Activated T-cell treated with anti-CD3 and anti-CD28 coated beads, Interleukin-2, amount 50 U/mL, for 4 hours (primary cell): ENCODE measurements around the gene FANCC. TPM values are rescaled to one million over a fixed set of nuclear protein-coding genes. Genes with fewer than 3 reads are reported as not detected.

ENCODE experiments used
- ATAC-seq, 2 donors: fragments of 200-7000 bp; cut with Tn5 transposase; one replicate each; pipeline ENCODE4 v1.10.0; 2021
- DNase-seq: peaks from one replicate; pipeline ENCODE4 v3.0.0-alpha.2; 2020
- H3K27me3 Mint-ChIP-seq: one replicate; pipeline ENCODE4 v1.8.0; 2021; ENCODE audit warnings: low read depth, mixed read lengths
- H3K36me3 Mint-ChIP-seq: one replicate; pipeline ENCODE4 v1.8.0; 2022; ENCODE audit warnings: mixed read lengths; ENCODE audit not compliant: insufficient read depth
- H3K4me1 Mint-ChIP-seq: one replicate; pipeline ENCODE4 v1.8.0; 2021; ENCODE audit warnings: low read depth, mixed read lengths
- H3K4me3 Mint-ChIP-seq: one replicate; pipeline ENCODE4 v1.8.0; 2021; ENCODE audit warnings: mild to moderate bottlenecking, moderate library complexity, mixed read lengths
- H3K9me3 Mint-ChIP-seq: one replicate; pipeline ENCODE4 v1.8.0; 2021; ENCODE audit warnings: mixed read lengths
- total RNA-seq, 3 donors: library from RNA; stranded (reverse); gene quantifications; one replicate each; pipeline ENCODE4 v1.2.1, GENCODE V29; 2021

FANCC gene
- total RNA-seq, 3 donors from 2014 or later = 14.6 to 15.3 (median 15.2) TPM

DNA sequence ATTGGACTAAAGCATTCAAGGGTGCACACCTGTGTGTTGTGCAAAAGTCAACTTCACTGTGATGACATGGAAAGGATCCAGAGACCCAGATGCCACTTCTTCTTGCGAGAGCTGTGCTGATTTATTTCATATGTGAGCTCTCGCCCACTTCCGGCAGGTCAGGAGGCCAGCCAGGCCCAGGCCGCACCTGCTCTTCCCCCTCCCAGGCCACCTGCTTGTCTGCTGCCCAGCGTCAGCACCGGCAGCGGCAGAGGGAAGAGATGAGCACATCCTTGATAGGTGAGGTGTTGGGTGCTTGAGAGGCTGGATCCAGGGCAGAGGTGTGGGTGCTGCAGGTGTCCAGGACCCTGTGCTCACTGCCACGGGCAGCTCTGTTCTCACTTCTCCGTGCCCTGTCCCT, 242.9 kb downstream of the FANCC start:
- Mint-ChIP-seq H3K4me1 (no peaks in the 10 kb centered on the region), H3K27me3 (no peaks in the 10 kb centered on the region)
- ATAC-seq = no peak

DNA sequence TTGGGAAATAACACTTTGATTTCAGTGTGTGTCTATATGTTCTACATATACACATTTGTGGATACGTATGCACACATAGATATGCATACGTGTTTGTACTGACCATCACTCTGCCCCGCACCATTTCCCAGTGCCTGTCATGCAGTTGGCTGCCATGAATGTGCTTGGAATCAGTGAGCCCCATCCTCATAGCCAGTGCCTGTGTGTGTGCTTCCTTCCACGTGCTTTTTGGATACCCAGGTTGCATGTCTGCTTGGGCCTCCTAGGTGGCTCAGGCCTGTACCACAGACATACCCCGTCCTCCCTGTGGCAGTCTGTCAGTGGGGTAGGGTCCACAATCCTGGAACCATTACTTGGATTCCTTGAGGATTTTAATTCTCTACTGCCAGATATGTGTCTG, 243.6 kb downstream of the FANCC start:
- DNase-seq (no peak), ATAC-seq (no peak)
- no peaks in the 10 kb centered on the region for H3K27me3 Mint-ChIP-seq
- H3K4me1 Mint-ChIP-seq = no peaks in the 10 kb centered on the region
- no peak overlapping the region for H3K4me3 Mint-ChIP-seq
- no peaks in the 10 kb centered on the region for H3K36me3 Mint-ChIP-seq
- no peaks in the 10 kb centered on the region for H3K9me3 Mint-ChIP-seq

More for the DNA sequence above, 242.9 kb downstream of the FANCC start:
- DNase-seq = no peak
- Mint-ChIP-seq H3K36me3 (no peaks in the 10 kb centered on the region), H3K4me3 (no peak overlapping the region), H3K9me3 (no peaks in the 10 kb centered on the region)

GRCh38 chr9:95073042-95073607, 244.4 kb downstream of the FANCC start:
- Mint-ChIP-seq H3K36me3 (no peaks in the 10 kb centered on the region), H3K9me3 (no peaks in the 10 kb centered on the region), H3K4me1 (no peaks in the 10 kb centered on the region), H3K27me3 (no peaks in the 10 kb centered on the region), H3K4me3 (no peak overlapping the region)
- no peak for ATAC-seq
- no peak for DNase-seq

DNA sequence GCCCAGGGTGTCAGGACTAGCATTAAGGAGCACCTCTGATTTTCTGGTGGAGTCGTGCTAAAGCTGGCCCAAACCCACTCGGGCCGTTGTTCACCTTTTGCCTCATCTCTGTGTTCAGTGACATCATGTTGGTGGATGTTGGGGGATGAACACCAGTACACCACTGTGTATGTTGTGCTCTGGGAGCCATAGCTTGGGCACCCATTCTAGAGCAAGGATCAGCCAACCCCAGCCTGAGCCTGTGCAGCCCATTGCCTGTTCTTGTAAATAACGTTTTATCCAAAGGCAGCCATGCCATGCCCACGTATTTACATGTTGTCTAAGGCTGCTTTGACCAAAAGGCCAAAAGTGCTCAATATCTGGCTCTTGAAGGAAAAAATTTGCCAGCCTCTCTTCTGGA, 245.6 kb downstream of the FANCC start:
- no peaks in the 10 kb centered on the region for H3K9me3 Mint-ChIP-seq
- no peaks in the 10 kb centered on the region for H3K36me3 Mint-ChIP-seq
- ATAC-seq (no peak), DNase-seq (no peak)
- no peaks in the 10 kb centered on the region for H3K27me3 Mint-ChIP-seq
- H3K4me1 Mint-ChIP-seq = no peaks in the 10 kb centered on the region
- H3K4me3 Mint-ChIP-seq = no peak overlapping the region

- Mint-ChIP-seq H3K4me1 (no peaks in the 10 kb centered on the region), H3K27me3 (no peaks in the 10 kb centered on the region), H3K4me3 (no peak overlapping the region), H3K36me3 (no peaks in the 10 kb centered on the region), H3K9me3 (no peaks in the 10 kb centered on the region)
- DNase-seq (no peak), ATAC-seq (no peak)
These were observed 246.1 kb downstream of the FANCC start for GRCh38 chr9:95071450-95071849.

- H3K27me3 Mint-ChIP-seq = no peaks in the 10 kb centered on the region
- no peaks in the 10 kb centered on the region for H3K9me3 Mint-ChIP-seq
- no peaks in the 10 kb centered on the region for H3K36me3 Mint-ChIP-seq
- no peak overlapping the region for H3K4me3 Mint-ChIP-seq
- ATAC-seq (no peak), DNase-seq (no peak)
- no peaks in the 10 kb centered on the region for H3K4me1 Mint-ChIP-seq
These were observed 246.9 kb downstream of the FANCC start for GRCh38 chr9:95070549-95071021.

- DNase-seq (no peak), ATAC-seq (no peak)
- no peaks in the 10 kb centered on the region for H3K9me3 Mint-ChIP-seq
- H3K4me1 Mint-ChIP-seq = no peaks in the 10 kb centered on the region
- peaks cover 10% of the 10 kb centered on the region for H3K36me3 Mint-ChIP-seq
- no peak overlapping the region for H3K4me3 Mint-ChIP-seq
- no peaks in the 10 kb centered on the region for H3K27me3 Mint-ChIP-seq
These were observed 249.6 kb downstream of the FANCC start for GRCh38 chr9:95067897-95068296.

GRCh38 chr9:95067057-95067456, 250.5 kb downstream of the FANCC start:
- H3K36me3 Mint-ChIP-seq = peaks cover 10% of the 10 kb centered on the region
- no peak overlapping the region for H3K4me3 Mint-ChIP-seq
- no peak for DNase-seq

GRCh38 chr9:95065224-95065623, 252.3 kb downstream of the FANCC start:
- Mint-ChIP-seq H3K9me3 (no peaks in the 10 kb centered on the region), H3K4me1 (no peaks in the 10 kb centered on the region), H3K36me3 (peaks cover 10% of the 10 kb centered on the region), H3K4me3 (no peak overlapping the region), H3K27me3 (no peaks in the 10 kb centered on the region)
- DNase-seq = no peak
- no peak for ATAC-seq

More at GRCh38 chr9:95067057-95067456, 250.5 kb downstream of the FANCC start:
- Mint-ChIP-seq H3K27me3 (no peaks in the 10 kb centered on the region), H3K4me1 (no peaks in the 10 kb centered on the region), H3K9me3 (no peaks in the 10 kb centered on the region)
- ATAC-seq = no peak

DNA sequence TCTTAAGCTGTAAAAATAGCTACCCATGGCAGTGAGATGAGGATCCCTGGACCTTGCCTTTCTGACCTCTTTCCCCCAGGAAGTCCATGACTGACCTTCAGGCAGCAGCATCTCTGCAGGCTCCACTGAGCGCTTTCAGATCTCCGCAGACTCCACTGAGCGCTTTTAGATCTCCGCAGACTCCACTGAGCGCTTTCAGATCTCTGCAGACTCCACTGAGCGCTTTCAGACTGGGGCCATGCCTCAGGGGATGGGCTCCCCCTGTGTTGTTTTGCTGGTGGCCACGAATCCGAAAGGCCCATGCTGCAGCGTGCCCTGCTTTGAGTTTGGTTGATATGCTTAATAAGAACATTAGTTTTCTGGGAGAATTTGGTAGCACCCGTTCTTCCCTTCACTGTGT, 254.2 kb downstream of the FANCC start:
- no peaks in the 10 kb centered on the region for H3K27me3 Mint-ChIP-seq
- ATAC-seq (no peak), DNase-seq (no peak)
- H3K36me3 Mint-ChIP-seq = peaks cover 10% of the 10 kb centered on the region
- no peaks in the 10 kb centered on the region for H3K9me3 Mint-ChIP-seq
- no peaks in the 10 kb centered on the region for H3K4me1 Mint-ChIP-seq
- no peak overlapping the region for H3K4me3 Mint-ChIP-seq

DNA sequence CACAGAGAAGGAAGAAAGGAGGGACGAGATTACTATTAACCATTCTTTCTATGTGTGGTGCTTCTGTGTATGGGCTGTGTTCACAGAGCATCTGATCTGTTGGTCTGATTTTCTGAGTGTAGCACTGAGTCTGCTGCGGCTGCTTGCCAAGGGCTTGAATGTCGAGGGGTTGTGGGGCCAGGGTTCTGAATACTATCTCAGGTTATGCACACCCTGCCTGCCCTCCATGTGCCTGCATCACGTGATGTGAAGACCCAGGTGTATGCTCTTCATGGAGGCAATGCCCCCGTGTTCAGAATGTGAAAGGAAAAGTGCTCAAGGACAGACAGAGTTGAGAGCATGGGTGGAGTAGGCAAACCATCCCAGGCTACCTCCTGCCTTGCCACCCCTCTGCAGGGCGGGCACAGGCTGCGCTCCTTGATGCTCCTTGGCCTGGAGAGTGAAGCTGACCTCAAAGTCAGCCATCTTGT, 254.9 kb downstream of the FANCC start:
- Mint-ChIP-seq H3K9me3 (no peaks in the 10 kb centered on the region), H3K4me1 (no peaks in the 10 kb centered on the region), H3K36me3 (peaks cover 10% of the 10 kb centered on the region), H3K4me3 (no peak overlapping the region), H3K27me3 (no peaks in the 10 kb centered on the region)
- DNase-seq = no peak
- ATAC-seq = no peak

DNA sequence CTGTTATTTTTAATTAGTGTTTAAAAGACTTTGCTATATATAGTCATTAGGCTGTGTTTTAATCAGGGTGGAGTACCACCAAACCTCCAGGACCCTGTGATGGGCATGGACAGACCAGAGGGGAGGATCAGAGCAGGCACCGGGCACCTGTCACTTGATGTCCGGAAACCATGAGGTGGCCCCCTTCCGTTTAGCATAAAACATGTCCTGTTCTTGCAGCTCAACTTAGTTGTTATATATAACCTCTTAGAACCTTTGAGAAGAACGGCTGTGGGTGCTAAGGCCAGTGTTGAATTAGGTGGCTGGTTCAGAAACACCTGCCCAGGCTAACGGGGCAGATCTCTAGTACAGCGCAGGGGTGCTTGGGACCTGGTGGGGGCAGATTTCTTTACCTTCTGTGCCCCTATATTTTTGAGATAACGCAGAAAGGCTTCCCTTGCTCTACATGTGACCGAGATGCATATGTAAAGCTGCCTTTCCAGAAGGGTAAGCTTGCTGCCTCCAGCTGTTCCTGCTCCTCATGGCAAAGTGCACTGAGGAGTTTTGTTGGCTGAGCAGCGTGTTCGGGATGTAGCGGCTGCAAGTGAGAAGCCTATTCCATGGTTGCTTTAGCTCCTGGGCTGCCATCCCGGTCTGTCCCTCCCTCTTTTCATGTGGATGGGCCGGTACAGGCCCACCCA, 255.5 kb downstream of the FANCC start:
- Mint-ChIP-seq H3K27me3 (no peaks in the 10 kb centered on the region), H3K4me3 (no peak overlapping the region), H3K4me1 (no peaks in the 10 kb centered on the region), H3K36me3 (peaks cover 10% of the 10 kb centered on the region), H3K9me3 (no peaks in the 10 kb centered on the region)
- ATAC-seq (no peak), DNase-seq (no peak)

DNA sequence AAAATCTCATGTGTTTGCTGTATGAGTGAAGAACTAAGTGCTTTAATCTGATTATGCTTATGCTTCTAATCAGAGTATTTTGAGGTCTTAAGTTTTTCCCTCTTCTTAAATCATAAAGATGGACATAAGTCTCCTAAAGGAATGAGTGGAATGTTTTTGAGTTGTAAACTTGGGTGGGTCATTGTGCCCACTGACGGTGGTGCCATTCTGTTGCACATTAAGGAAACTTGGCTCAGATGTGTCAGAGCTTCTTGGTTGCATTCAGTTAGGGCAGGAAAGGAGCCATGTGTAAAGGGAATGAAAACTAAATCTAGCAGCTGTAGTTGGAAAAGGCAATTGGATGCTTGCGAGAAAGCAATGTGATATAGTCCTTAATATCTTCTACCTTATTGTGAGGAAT, 256.6 kb downstream of the FANCC start:
- DNase-seq (no peak), ATAC-seq (no peak)
- Mint-ChIP-seq H3K27me3 (no peaks in the 10 kb centered on the region), H3K9me3 (no peaks in the 10 kb centered on the region), H3K4me1 (no peaks in the 10 kb centered on the region), H3K4me3 (no peak overlapping the region), H3K36me3 (peaks cover 10% of the 10 kb centered on the region)

DNA sequence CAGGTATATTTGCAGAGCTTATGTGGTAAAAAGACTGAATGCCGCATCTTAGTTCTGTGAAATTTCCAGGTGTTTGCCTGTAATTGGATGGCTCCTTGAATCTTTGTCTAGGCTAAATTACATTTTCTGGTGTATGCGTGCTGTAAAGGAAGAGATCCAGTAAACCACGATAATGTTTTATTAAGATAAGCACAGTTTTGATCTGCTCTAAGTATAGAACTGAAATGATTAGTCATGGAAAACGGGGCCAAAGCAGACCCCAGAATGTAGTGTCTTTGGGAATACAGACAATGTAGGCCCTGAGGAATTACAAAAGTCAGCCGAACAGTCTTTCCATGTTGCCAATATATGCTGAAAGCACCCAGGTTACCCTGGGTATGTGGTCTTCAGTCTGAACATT, 257.3 kb downstream of the FANCC start:
- Mint-ChIP-seq H3K36me3 (peaks cover 10% of the 10 kb centered on the region), H3K4me1 (no peaks in the 10 kb centered on the region), H3K9me3 (no peaks in the 10 kb centered on the region), H3K4me3 (no peak overlapping the region), H3K27me3 (no peaks in the 10 kb centered on the region)
- ATAC-seq (no peak), DNase-seq (no peak)

DNA sequence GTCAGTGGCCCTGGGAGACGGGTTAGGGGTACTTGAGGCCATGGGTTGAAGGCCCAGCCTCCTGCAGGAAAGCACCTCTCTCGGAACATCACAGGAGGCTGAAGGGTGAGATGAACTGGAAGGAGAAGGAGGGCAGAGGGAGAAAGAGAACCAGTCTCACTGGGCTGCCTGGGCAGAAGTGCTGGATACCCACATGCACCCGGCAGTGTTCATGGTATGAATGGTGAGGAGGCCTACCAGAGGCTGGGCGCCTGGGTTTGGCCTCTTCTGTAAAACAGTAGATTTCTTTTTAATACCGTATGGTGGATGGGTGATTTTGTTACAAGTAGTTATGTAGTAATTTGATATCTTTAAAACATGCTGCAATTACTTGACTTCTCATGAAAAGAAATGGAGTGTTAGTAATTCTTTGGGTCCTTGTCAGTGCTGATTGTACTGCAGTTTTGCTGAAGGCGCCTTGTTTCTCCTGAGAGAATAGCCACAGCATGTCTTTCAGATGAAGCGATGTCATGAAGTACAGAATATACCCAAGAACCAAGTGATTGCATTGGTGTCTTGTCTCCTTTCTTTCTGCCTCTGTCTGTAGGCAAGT, 258.6 kb downstream of the FANCC start:
- Mint-ChIP-seq H3K27me3 (no peaks in the 10 kb centered on the region), H3K36me3 (peaks cover 6% of the 10 kb centered on the region), H3K9me3 (no peaks in the 10 kb centered on the region), H3K4me3 (no peak overlapping the region), H3K4me1 (no peaks in the 10 kb centered on the region)
- DNase-seq = no peak
- no peak for ATAC-seq
